B cell (primary cell): ENCODE data around the gene MYOF. TPM values are rescaled to one million over a fixed set of nuclear protein-coding genes. Genes with fewer than 3 reads are reported as not detected.

ENCODE experiments used
- ATAC-seq: fragments of 200-7000 bp; cut with Tn5 transposase; one replicate; pipeline ENCODE4 v1.10.0; 2021; ENCODE audit warnings: low read depth, mild to moderate bottlenecking, moderate number of reproducible peaks, moderate library complexity
- CTCF ChIA-PET: fragments of 350-600 bp; sonication (Branson Sonifier 250); formaldehyde crosslinking; loops from one replicate; lab custom pipeline; 2021; ENCODE audit warnings: antibody characterized with exemption, inconsistent platforms; lab: Charles Lee
- POLR2A ChIA-PET: fragments of 350-600 bp; sonication (Branson Sonifier 250); formaldehyde crosslinking; loops from one replicate; lab custom pipeline; 2021; ENCODE audit warnings: antibody characterized with exemption; lab: Charles Lee
- DNase-seq: peaks from one replicate; pipeline ENCODE4 v3.0.0; 2013
- H2AFZ ChIP-seq: 2 replicates; pipeline ENCODE4 v1.6.1; 2012; ENCODE audit warnings: mild to moderate bottlenecking, low read depth, low read length; ENCODE audit not compliant: insufficient read depth, poor library complexity, severe bottlenecking
- H3K27ac ChIP-seq, 2 donors: 1 replicate in 1 of 2; 2 replicates in 1 of 2; pipeline ENCODE4 v1.5.1; 2012 to 2013; ENCODE audit warnings: low read length in 2 of 2, mild to moderate bottlenecking in 2 of 2, moderate library complexity in 1 of 2
- H3K27me3 ChIP-seq, 4 experiments: fragments of 200-600 bp in 1 of 4; sonication (generic) in 1 of 4; replicated peaks in 1 of 4; 1 replicate in 2 of 4; 2 replicates in 2 of 4; pipeline versions ENCODE4 v1.6.1 to v1.7.0; 2013 to 2016; ENCODE audit warnings: low read length in 3 of 4, mild to moderate bottlenecking in 2 of 4, mixed read lengths in 1 of 4, moderate library complexity in 1 of 4; ENCODE audit not compliant: insufficient read depth in 4 of 4, control insufficient read depth in 3 of 4; ENCODE audit errors: control extremely low read depth in 1 of 4
- H3K36me3 ChIP-seq, 2 experiments: replicated peaks in 1 of 2; 1 replicate in 1 of 2; 2 replicates in 1 of 2; pipeline versions ENCODE4 v1.6.1 to v1.7.1; 2013; ENCODE audit warnings: low read length in 1 of 2; ENCODE audit not compliant: insufficient read depth in 2 of 2, control insufficient read depth in 1 of 2; ENCODE audit errors: control extremely low read depth in 1 of 2, extremely low read depth in 1 of 2
- H3K4me1 ChIP-seq, 2 donors: fragments of 200-600 bp in 1 of 2; sonication (generic) in 1 of 2; 1 replicate in 1 of 2; 2 replicates in 1 of 2; pipeline versions ENCODE4 v1.5.1 to v1.6.1; 2013 to 2017; ENCODE audit warnings: low read length in 2 of 2; ENCODE audit not compliant: control insufficient read depth in 2 of 2, insufficient read depth in 2 of 2
- H3K4me2 ChIP-seq: replicated peaks from 2 replicates; pipeline ENCODE3; 2012; ENCODE audit warnings: mild to moderate bottlenecking, low read depth, low read length; ENCODE audit not compliant: poor library complexity, severe bottlenecking
- H3K4me3 ChIP-seq, 5 experiments: fragments of 200-600 bp in 1 of 5; sonication (generic) in 1 of 5; 1 replicate in 3 of 5; 2 replicates in 2 of 5; pipeline versions ENCODE4 v1.5.1 to v1.7.0; 2011 to 2016; ENCODE audit warnings: low read length in 4 of 5, mild to moderate bottlenecking in 4 of 5, low read depth in 2 of 5, control low read depth in 1 of 5, moderate library complexity in 1 of 5; ENCODE audit not compliant: insufficient read depth in 1 of 5; ENCODE audit errors: control extremely low read depth in 1 of 5, extremely low read depth in 1 of 5
- H3K79me2 ChIP-seq: fragments of 200-600 bp; sonication (generic); one replicate; pipeline ENCODE4 v1.6.0; 2016; ENCODE audit warnings: low read length; ENCODE audit not compliant: control insufficient read depth, insufficient read depth
- H3K9ac ChIP-seq: fragments of 200-600 bp; sonication (generic); 2 replicates; pipeline ENCODE4 v1.6.1; 2017; ENCODE audit warnings: mild to moderate bottlenecking, low read length, moderate library complexity
- H3K9me3 ChIP-seq, 3 donors: one replicate each; pipeline versions ENCODE4 v1.6.1 to v1.7.1; 2013; ENCODE audit warnings: low read length in 2 of 3; ENCODE audit not compliant: control insufficient read depth in 2 of 3, insufficient read depth in 1 of 3; ENCODE audit errors: control extremely low read depth in 1 of 3
- H4K20me1 ChIP-seq: 2 replicates; pipeline ENCODE4 v1.6.0; 2012; ENCODE audit warnings: mild to moderate bottlenecking, low read length; ENCODE audit not compliant: insufficient read depth, control insufficient read depth, poor library complexity, severe bottlenecking
- H3K27ac Mint-ChIP-seq: one replicate; pipeline ENCODE4 v1.8.0; 2021; ENCODE audit warnings: mixed read lengths
- H3K27me3 Mint-ChIP-seq: one replicate; pipeline ENCODE4 v1.8.0; 2021; ENCODE audit warnings: mixed read lengths
- H3K4me1 Mint-ChIP-seq: one replicate; pipeline ENCODE4 v1.8.0; 2021; ENCODE audit warnings: mixed read lengths
- H3K4me3 Mint-ChIP-seq: one replicate; pipeline ENCODE4 v1.8.0; 2021; ENCODE audit warnings: mixed read lengths
- H3K9me3 Mint-ChIP-seq: one replicate; pipeline ENCODE4 v1.8.0; 2022; ENCODE audit warnings: mixed read lengths; ENCODE audit not compliant: insufficient read depth
- EZH2 ChIP-seq: IDR thresholded peaks from 2 replicates; pipeline ENCODE4 v1.6.1; 2012; ENCODE audit warnings: borderline replicate concordance, low read depth, mild to moderate bottlenecking, moderate library complexity, low read length; ENCODE audit not compliant: insufficient read depth, poor library complexity, severe bottlenecking
- WGBS: methylation state at CpG from one replicate; pipeline ENCODE4 v1.1.5; 2013; ENCODE audit warnings: missing lambda C conversion rate; ENCODE audit not compliant: insufficient coverage; 5-methylcytosine and 5-hydroxymethylcytosine counted together
- intact Hi-C: fragments of 100-400 bp; cut with micrococcal nuclease; formaldehyde crosslinking; loops from one replicate; pipeline ENCODE4 v1.10.0; 2022
- polyA plus RNA-seq: library from polyadenylated mRNA; depleted of rRNA; stranded (reverse); fragments of >200 nt; gene quantifications from 2 replicates; pipeline ENCODE4 v1.2.3, GENCODE V29; 2012
- total RNA-seq, 2 donors: library from RNA; stranded (reverse); fragments of 120-200 nt in 1 of 2; gene quantifications; 1 replicate in 1 of 2; 2 replicates in 1 of 2; pipeline versions ENCODE4 v1.2.3 to v1.2.4, GENCODE V29; 2013 to 2022
- TF ChIP-seq, protein P1 (sequence below): fragments of 200-600 bp; IDR thresholded peaks from one replicate; pipeline ENCODE4 v1.8.0; 2022; ENCODE audit warnings: antibody characterized with exemption, mild to moderate bottlenecking

Gene MYOF
- total and polyA plus RNA-seq, 2 donors (not counting 1 experiment from before 2014, with no cell fraction given) = 0.07 to 0.18 TPM

DNA sequence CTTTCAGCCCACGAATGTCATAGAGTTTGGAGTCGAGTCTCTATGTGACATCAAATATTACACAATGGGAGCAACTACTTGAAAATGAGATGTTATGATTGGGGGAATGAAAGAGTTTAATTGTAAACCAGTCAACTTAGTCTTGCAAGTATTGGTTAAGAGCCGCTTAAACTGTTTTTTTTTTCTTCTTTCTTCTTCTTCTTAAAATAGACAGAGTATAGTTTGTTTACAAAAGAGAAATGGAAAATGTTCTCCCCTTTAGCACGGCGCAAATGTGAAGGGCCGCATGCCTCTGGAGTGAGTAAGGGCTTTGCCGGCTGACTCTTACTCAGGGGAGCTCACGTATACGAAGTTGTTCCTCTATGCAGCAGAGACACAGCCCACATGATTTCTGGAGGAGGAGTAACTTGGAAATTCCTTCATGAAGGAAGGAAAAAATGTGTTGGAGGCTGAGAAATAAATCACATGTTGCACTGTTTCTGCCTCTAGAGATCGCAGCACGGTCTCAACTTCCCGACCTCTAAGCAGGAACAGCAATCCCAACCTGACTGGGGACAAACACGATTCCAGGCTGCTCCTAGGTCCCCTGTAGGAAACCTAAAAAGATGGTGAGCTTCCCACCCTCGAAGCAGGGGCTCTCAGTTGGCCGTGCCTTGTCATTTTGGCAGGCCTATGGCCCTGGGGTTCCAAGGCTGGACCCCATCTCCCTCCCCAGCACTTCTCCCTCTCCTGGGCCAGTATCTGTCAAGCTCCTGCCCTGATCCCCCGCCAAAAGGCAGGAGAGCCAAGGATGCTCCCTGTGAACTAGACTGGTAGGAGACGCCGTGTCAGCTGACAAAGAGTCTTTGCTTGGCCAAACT is 44.8 kb downstream of the MYOF start:
- Histone ChIP-seq H2AFZ (no peak overlapping the region), H3K9ac (no peak overlapping the region), H3K4me1 (no peaks in the 10 kb centered on the region), H4K20me1 (no peaks in the 10 kb centered on the region), H3K79me2 (no peaks in the 10 kb centered on the region), H3K9me3 (no peaks in the 10 kb centered on the region), H3K27ac (no peak overlapping the region), H3K4me2 (no peak overlapping the region), H3K36me3 (no peaks in the 10 kb centered on the region), H3K4me3 (no peak overlapping the region), H3K27me3 (peaks cover 0 to 3% (median 0%) of the 10 kb centered on the region in 4 experiments)
- ChIA-PET POLR2A (no interaction called here), CTCF (interaction anchor here (0.9 to 2.0 kb wide), 2 partner anchors 45 to 61 kb away, joined by 3 to 5 read pairs; partner anchors contain the start of gene MYOF)
- DNase-seq (no peak), ATAC-seq (no peak)
- Mint-ChIP-seq H3K27ac (no peak overlapping the region), H3K4me3 (no peak overlapping the region), H3K27me3 (peaks cover 11% of the 10 kb centered on the region), H3K4me1 (no peaks in the 10 kb centered on the region), H3K9me3 (no peaks in the 10 kb centered on the region)
- intact Hi-C loops = no loop called here
- TF ChIP-seq, protein P1, sequence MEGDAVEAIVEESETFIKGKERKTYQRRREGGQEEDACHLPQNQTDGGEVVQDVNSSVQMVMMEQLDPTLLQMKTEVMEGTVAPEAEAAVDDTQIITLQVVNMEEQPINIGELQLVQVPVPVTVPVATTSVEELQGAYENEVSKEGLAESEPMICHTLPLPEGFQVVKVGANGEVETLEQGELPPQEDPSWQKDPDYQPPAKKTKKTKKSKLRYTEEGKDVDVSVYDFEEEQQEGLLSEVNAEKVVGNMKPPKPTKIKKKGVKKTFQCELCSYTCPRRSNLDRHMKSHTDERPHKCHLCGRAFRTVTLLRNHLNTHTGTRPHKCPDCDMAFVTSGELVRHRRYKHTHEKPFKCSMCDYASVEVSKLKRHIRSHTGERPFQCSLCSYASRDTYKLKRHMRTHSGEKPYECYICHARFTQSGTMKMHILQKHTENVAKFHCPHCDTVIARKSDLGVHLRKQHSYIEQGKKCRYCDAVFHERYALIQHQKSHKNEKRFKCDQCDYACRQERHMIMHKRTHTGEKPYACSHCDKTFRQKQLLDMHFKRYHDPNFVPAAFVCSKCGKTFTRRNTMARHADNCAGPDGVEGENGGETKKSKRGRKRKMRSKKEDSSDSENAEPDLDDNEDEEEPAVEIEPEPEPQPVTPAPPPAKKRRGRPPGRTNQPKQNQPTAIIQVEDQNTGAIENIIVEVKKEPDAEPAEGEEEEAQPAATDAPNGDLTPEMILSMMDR = no peak
- no peak for TF ChIP-seq EZH2
- 68% methylated on average over 16 of the region's 18 CpGs for WGBS

DNA sequence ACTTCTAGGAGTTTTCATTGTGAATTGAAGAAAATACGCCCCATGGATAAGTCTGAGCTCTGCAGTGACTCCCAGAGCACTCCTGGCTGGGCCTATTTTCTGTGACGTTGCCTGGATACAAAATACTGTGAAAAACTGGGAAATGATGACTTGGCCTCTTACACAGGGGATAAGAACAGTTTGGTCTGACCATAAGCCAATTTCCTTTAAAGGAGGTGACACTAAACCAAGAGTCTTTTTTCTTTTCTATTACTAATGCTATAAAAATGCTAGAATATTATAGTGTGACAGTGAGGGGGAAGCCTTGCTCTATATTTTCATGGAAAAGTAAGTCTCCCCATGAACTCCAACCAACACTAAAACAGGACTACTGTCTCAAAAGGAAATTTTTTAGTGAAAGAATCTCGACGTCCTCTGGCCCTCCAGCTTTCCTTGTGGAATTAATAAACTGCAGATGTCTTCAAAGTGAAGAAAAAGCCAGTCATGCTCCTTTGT is 45.5 kb downstream of the MYOF start:
- no peak for ATAC-seq
- WGBS = 91% methylated on average over 2 of the region's 4 CpGs
- H3K27ac Mint-ChIP-seq = no peak overlapping the region
- TF ChIP-seq, protein P1 = no peak
- no peak for TF ChIP-seq EZH2
- intact Hi-C loops = no loop called here
- H3K9ac ChIP-seq = no peak overlapping the region
- no peak overlapping the region for H3K4me2 ChIP-seq
- no peaks in the 10 kb centered on the region for H3K4me1 Mint-ChIP-seq
- no peaks in the 10 kb centered on the region for H3K9me3 ChIP-seq
- no peaks in the 10 kb centered on the region for H3K79me2 ChIP-seq
- ChIA-PET POLR2A (no interaction called here), CTCF (no interaction called here)
- no peak for DNase-seq
- H3K9me3 Mint-ChIP-seq = no peaks in the 10 kb centered on the region
- H3K4me1 ChIP-seq = no peaks in the 10 kb centered on the region
- H3K36me3 ChIP-seq = no peaks in the 10 kb centered on the region
- no peak overlapping the region for H2AFZ ChIP-seq
- H3K4me3 ChIP-seq = no peak overlapping the region
- peaks cover 0 to 3% (median 0%) of the 10 kb centered on the region in 4 experiments for H3K27me3 ChIP-seq
- no peaks in the 10 kb centered on the region for H4K20me1 ChIP-seq
- no peak overlapping the region for H3K27ac ChIP-seq
- peaks cover 11% of the 10 kb centered on the region for H3K27me3 Mint-ChIP-seq
- H3K4me3 Mint-ChIP-seq = no peak overlapping the region
